Uterus (tissue), 2 donors: ENCODE data around the gene DLK1.

Source experiments
- CTCF ChIP-seq, 4 experiments: fragments of 200-600 bp in 2 of 4; fragments of 450-650 bp in 2 of 4; sonication (generic) in 2 of 4; IDR thresholded peaks; one replicate each; pipeline ENCODE4 v1.5.1; 2016 to 2019; ENCODE audit warnings: antibody characterized with exemption in 4 of 4, mild to moderate bottlenecking in 2 of 4, moderate library complexity in 1 of 4
- POLR2A ChIP-seq, 2 donors: fragments of 450-650 bp; IDR thresholded peaks; one replicate each; pipeline ENCODE4 v1.6.1; 2016; ENCODE audit warnings: antibody characterized with exemption in 2 of 2, mild to moderate bottlenecking in 1 of 2, moderate library complexity in 1 of 2

GRCh38 chr14:100774164-100774537 is 47.5 kb downstream of the DLK1 start:
- TF ChIP-seq CTCF (IDR thresholded peaks at IDR 0.05) (no peak), POLR2A (IDR thresholded peaks at IDR 0.05) (no peak)
